Measurements from ENCODE around the gene CYP19A1.

- TF ChIP-seq CTCF (IDR thresholded peaks at IDR 0.05) = no peak
- no peak for TF ChIP-seq EP300 (IDR thresholded peaks at IDR 0.05)
- no peak for TF ChIP-seq POLR2AphosphoS5 (IDR thresholded peaks at IDR 0.05)
- TF ChIP-seq POLR2A (IDR thresholded peaks at IDR 0.05) = no peak
These were observed 30.5 kb upstream of the CYP19A1 start for GRCh38 chr15:51368751-51369450.

Data from sigmoid colon (tissue), 4 donors.